ENCODE data around the gene XPO1.
"Not testable (repeated sequence)": the region's sequence is repeated elsewhere in the genome, so short reads cannot be mapped to it uniquely, and the experiment has no call there.

The XPO1 gene, protein sequence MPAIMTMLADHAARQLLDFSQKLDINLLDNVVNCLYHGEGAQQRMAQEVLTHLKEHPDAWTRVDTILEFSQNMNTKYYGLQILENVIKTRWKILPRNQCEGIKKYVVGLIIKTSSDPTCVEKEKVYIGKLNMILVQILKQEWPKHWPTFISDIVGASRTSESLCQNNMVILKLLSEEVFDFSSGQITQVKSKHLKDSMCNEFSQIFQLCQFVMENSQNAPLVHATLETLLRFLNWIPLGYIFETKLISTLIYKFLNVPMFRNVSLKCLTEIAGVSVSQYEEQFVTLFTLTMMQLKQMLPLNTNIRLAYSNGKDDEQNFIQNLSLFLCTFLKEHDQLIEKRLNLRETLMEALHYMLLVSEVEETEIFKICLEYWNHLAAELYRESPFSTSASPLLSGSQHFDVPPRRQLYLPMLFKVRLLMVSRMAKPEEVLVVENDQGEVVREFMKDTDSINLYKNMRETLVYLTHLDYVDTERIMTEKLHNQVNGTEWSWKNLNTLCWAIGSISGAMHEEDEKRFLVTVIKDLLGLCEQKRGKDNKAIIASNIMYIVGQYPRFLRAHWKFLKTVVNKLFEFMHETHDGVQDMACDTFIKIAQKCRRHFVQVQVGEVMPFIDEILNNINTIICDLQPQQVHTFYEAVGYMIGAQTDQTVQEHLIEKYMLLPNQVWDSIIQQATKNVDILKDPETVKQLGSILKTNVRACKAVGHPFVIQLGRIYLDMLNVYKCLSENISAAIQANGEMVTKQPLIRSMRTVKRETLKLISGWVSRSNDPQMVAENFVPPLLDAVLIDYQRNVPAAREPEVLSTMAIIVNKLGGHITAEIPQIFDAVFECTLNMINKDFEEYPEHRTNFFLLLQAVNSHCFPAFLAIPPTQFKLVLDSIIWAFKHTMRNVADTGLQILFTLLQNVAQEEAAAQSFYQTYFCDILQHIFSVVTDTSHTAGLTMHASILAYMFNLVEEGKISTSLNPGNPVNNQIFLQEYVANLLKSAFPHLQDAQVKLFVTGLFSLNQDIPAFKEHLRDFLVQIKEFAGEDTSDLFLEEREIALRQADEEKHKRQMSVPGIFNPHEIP (N-terminal part only)

DNA sequence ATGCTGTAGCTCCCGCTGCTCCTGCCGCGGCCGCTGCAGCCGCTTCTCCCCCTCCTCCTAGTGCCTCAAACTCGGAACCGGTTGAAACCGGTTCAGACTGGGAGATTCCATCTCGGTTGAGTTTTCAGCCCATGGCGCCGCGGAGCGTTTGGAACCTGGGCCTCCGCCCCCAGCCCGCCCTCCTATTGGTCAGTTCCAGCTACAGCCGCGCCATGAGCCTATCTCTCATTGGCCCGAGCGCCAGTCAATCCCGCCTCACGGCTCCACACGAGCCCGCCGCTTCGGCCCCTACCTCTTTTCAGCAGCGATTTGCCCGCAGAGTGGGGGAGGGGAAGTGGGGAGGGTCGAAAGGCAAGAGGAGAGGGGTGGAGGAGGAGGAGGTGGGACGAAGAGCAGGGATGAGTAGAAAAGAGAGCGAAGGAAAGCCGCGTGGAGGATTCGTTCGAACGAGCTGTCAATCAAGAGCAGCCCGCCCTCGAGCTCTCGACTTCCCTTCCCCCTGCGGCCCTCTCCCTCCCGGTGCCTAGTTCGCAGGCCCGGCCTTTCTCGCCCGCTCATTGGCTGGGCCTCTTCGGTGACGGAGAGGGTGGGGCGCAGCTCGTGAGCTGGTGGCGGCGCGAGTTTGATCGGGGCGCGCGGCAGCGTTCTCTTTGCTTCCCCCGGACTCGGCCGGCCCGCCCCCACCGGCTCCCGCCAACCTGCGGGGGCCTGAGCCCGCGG, at the start of gene XPO1:
Gene XPO1 (minus strand): TSS at position 157 of the 720 bp plus-strand sequence. CDS start 4,459 bp downstream, outside the sequence.
- peak; percentile 98 for DNase-seq (ENCODE audit: low read depth)
- H3K4me3 ChIP-seq (ENCODE audit: low read depth, low read length): peak within 1 kb of the TSS; percentile 91

DNA sequence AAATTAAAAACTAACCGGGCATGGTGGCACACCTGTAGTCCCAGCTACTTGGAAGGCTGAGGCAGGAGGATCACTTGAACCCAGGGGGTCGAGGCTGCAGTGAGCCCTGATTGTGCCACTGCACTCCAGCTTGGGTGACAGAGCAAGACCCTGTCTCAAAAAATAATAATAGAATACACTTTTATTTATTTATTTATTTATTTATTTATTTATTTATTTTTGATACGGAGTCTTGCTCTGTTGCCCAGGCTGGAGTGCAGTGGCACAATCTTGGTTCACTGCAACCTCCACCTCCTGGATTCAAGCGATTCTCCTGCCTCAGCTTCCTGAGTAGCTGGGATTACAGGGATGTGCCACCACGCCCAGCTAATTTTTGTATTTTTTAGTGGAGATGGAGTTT, 48.8 kb upstream of the XPO1 start:
- not testable (repeated sequence) for DNase-seq (ENCODE audit: low read depth); H3K4me3 ChIP-seq (ENCODE audit: low read depth, low read length)

DNA sequence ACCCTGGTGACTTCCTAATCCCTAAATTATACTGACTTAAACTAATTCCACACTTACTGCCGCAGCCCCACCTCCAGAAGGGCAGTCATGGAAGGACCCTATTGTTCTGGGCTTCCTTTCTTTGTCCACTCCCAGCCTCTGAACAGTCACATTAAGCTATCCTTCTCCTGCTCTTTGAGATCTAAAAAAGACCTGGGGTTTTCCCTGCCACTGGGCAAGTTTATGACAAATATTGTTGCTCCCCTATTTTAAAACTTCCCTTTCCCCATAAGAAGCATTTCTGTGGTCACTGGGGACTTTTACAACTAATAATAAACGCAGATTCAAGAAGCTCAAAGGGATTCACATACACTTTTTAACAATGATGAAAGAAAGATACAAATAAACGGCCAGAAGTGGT, 47.2 kb upstream of the XPO1 start:
- H3K4me3 ChIP-seq (ENCODE audit: low read depth, low read length): no peak overlapping the region
- no peak for DNase-seq (ENCODE audit: low read depth)

DNA sequence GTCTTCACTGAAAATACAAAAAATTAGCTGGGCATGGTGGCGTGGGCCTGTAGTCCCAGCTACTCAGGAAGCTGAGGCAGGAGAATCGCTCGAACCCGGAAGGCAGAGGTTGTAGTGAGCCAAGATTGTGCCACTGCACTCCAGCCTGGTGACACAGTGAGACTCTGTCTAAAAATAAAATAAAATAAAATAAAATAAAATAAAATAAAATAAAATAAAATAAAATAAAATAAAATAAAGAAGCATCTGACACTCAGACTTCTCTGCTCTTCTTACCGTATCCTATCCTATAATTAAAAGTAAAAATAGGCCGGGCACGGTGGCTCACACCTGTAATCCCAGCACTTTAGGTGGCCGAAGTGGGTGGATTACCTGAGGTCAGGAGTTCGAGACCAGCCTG, 46.2 kb upstream of the XPO1 start:
- not testable (repeated sequence) for H3K4me3 ChIP-seq (ENCODE audit: low read depth, low read length); DNase-seq (ENCODE audit: low read depth)

DNA sequence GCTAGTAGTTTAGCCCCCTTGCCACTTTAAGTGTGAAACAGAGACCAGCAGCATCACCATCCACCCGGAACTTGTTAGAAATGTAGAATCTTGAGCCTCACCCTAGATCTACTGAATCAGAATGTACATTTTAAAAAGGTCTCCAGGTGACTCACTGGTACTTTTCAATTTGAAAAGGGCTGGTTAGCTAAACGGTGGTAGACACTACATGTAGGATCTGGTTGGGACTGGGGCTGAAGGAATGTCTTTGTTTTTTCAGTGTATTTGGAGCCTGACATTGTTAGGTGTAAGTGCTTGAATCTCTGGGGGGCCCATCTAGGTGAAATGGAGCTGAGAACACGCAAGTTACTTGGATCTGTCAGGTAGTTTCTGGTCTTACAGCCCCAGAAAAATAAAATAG, 44.0 kb upstream of the XPO1 start:
- no peak for DNase-seq (ENCODE audit: low read depth)
- H3K4me3 ChIP-seq (ENCODE audit: low read depth, low read length): no peak overlapping the region

DNA sequence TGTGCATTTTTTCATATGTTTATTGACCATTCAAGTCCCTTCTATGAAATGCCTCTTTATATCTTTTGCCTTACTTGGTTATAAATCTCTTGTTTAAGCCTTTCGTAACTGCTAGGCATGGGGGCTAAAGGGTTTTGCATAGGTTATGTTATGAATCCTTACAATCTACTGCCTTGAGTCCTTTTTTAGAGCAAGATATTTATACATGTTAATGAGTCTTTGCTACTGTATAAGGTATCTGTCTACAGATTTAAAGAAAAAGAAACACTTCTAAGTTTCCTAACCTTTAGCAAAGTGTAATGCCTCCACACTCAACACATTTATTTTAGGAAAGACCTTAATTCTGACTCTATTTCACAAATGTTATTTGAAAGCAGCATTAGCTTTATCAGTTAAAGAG, 43.6 kb upstream of the XPO1 start:
- no peak for DNase-seq (ENCODE audit: low read depth)
- no peak overlapping the region for H3K4me3 ChIP-seq (ENCODE audit: low read depth, low read length)

DNA sequence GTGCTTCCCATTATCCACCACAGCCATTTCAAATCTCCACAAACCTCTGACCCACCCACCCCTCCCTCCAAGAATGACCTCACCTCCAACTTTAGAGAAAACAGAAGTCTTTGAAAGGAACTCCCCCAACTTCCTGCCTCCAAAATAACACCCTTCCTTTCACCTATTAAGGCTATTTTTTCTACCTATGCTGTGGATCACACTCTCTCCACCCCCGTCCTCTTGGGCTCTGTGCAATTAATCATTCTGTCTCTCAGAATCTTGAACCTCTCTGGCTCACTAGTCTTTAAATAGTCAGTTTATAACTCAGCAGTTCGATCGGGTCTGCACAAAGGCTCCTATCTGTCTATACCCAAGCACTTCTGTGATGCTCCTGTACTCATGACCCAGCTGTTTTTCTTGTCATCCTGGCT, 37.3 kb upstream of the XPO1 start:
- H3K4me3 ChIP-seq (ENCODE audit: low read depth, low read length): no peak overlapping the region
- no peak for DNase-seq (ENCODE audit: low read depth)

DNA sequence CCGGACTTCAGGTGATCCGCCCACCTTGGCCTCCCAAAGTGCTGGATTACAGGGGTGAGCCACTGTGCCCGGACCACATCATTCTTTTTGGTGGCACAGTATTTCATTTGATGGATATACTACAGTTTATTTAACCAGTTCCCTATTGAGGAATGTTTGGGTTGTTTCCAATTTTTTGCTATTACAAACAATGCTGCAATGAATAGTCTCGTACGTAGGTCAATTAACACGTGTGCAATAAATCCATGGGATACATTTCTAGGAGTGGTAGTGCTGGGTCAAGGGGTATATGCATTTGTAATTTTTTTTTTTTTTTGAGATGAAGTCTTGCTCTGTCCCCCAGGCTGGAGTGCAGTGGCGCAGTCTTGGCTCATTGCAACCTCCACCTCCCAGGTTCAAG, 28.4 kb upstream of the XPO1 start:
- H3K4me3 ChIP-seq (ENCODE audit: low read depth, low read length): no peak overlapping the region

DNA sequence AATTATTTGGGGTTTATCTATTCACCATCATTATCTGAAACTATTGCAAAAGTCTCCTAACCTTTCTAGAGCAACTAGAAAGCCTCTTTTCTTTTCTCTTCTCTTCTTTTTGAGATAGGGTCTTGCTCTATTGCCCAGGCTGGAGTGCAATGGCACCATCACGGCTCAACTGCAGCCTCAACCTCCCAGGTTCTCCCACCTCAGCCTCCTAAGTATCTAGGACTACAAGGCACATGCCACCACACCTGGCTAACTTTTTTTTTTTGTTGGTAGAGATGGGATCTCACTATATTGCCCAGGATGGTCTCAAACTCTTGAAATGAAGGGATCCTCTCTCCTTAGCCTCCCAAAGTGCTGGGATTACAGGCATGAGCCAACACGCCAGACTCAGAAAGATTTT, 24.5 kb upstream of the XPO1 start:
- no peak overlapping the region for H3K4me3 ChIP-seq (ENCODE audit: low read depth, low read length)
- no peak for DNase-seq (ENCODE audit: low read depth)

More for the DNA sequence above, 28.4 kb upstream of the XPO1 start:
- DNase-seq (ENCODE audit: low read depth): no peak

DNA sequence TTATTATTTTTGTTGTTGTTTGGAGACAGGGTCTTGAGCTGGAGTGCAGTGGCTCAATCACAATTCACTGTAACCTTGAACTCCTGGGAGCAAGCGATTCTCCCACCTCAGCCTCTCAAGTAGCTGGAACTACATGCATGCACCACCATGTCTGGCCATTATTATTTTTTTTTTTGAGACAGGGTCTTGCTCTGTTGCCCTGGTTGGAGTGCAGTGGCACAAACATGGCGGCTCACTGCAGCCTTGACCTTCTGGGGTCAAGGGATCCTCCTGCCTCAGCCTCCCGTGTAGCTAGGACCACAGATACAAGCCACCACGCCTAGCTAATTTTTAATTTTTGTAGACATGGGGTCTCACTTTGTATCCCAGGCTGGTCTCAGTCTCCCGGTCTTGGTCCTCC, 20.0 kb upstream of the XPO1 start:
- no peak for DNase-seq (ENCODE audit: low read depth)
- no peak overlapping the region for H3K4me3 ChIP-seq (ENCODE audit: low read depth, low read length)

DNA sequence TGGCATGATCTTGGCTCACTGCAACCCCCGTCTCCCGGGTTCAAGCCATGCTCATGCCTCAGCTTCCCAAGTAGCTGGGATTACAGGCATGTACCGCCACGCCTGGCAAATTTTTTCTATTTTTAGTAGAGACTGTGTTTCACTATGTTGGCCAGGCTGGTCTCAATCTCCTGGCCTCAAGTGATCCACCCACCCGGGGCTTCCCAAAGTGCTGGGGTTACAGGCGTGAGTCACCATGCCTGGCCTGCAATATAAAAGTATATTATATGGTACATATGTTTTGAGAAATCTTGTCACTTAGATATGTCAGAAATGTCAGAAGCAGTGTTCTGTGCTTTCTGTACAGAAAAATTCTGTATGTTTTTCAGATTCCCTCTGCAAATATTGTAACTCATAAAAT, 19.2 kb upstream of the XPO1 start:
- no peak overlapping the region for H3K4me3 ChIP-seq (ENCODE audit: low read depth, low read length)
- DNase-seq (ENCODE audit: low read depth): no peak

DNA sequence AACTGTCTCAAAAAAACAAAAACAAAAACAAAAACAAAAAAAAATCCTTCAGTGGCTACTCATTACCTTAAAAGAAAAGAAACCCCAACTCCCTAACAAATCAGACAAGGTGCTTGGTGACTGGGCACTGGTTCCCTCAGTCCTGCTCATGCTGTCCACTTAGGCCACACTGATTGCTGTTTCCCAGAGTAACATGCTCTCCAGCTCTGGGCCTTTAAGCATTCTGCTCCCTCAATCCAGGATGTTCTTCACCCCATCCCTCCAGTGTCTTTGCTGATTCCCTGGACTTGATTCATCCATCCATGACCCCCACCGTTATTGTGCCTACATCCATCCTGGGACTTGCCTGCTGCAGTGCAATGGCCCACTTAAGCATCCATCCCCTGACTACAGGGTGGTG, 16.4 kb upstream of the XPO1 start:
- no peak overlapping the region for H3K4me3 ChIP-seq (ENCODE audit: low read depth, low read length)
- DNase-seq (ENCODE audit: low read depth): no peak

DNA sequence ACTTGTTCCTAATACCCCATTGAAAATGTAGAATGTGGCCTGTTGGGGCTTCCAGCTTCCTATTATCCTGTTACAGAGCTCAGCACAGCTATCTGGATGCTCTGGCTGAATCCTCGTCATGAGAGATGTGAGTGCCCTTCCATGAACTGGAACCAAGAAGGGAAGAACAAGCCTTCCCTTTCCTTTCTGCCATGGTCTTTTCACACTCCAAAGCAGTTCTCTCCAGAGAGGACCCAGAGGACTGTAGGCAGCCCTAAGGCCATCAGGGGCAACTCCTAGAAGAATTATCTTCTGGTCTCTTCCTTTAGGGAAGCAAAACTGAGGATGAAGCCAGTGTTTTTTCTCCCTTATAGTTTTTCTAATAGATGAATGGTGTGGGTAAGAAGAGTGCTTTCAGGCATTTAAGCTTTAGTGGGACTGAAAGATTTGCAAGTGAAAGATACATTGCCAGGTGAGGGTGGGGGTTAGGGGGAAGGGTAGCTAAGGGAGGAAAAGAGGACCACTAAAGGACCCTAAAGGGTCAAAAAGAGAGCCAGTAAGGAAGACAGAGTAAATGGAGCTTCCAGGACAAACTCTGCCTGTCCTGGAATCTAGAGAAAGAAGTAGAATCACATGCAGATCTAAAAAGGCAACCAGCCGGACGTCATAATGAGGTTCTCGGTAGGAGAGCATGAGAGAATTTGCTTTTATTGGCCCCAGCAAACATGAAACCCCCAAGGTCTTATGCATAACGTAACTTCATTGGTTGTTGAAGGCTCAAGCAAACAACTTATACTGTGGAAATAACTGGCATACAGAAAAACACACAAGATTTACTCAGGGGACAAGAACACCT, 12.4 kb upstream of the XPO1 start:
- H3K4me3 ChIP-seq (ENCODE audit: low read depth, low read length): no peak overlapping the region
- DNase-seq (ENCODE audit: low read depth): no peak

DNA sequence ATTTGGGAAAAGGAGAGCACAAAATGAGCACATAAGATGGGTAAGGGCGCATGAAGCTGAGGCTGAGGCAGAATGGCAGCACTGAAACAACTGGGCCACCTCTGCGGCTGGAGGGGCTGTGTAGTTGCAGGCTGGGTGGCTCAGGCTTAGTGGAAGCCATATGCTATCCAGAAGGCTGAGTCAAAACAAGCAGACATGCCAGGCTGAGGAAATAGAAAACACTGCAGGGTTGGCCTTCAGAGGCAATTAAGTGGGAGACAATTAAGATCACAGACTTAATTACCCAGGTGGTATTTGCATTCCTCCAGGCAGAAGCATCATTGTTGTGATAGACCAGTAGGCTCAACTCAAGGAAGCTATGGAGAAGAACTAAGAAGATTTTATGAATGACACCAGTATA, 11.4 kb upstream of the XPO1 start:
- no peak overlapping the region for H3K4me3 ChIP-seq (ENCODE audit: low read depth, low read length)
- DNase-seq (ENCODE audit: low read depth): no peak

DNA sequence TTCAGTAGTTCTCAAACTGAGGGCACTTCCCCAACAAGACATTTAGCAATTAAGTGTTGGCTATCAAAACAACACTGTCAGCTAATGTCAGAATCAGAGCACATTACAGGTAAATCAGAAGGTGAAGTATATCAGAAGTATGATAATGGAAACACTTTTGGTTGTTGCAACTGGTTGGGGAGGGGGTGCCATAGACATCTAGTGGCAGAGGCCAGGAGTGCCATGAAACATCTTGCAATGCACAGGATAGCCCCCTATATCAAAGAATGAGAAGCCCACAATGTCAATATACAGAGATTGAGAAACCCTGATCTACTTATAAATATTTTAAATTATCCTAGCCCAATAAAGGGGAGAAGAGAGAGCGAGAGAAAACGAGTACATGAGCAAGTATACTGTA, 4.9 kb upstream of the XPO1 start:
- DNase-seq (ENCODE audit: low read depth): no peak

DNA sequence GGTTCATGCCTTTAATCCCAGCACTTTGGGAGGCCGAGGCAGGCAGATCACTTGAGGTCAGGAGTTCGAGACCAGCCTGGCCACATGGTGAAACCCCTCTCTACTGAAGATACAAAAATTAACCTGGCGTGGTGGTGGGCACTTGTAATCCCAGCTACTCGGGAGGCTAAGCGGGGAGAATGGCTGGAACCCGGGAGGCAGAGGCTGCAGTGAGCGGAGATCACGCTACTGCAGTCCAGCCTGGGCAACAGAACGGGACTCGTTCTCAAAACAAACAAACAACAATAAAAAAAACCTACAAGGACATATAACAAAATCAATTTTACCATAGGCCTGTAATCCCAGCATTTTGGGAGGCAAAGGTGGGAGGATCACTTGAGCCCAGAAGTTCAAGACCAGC, 2.0 kb upstream of the XPO1 start:
- not testable (repeated sequence) for DNase-seq (ENCODE audit: low read depth); H3K4me3 ChIP-seq (ENCODE audit: low read depth, low read length)

More for the DNA sequence above, 4.9 kb upstream of the XPO1 start:
- no peak overlapping the region for H3K4me3 ChIP-seq (ENCODE audit: low read depth, low read length)

DNA sequence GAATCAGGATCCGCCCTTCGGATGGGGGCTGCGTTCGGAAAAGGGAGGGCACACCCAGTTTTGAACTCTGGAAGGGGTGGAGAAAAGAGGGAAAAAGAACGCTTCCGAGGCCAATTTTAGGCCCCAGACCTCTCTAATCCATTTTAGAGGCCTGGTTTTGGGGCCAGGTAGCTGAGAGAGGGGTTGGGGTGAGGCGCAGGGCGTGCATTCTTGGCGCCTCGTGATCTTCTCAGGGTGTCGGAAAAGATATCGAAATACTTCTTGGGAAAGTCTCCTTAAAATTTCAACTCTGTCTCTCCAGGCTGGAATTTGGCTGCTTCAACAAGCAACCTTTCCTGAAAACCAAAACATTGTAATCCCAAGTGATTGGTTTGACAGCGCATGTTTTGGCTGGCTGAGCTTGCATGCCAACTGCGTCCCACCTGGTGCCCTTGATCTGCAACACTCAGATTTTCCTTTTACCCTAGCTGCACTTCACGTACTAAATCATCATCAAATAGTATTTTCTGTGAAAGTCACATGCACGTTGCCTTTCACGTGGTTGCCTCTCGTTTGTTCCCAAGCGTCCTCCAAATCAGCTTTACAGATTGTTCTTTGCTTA, 864 bp upstream of the XPO1 start:
- DNase-seq (ENCODE audit: low read depth): no peak

DNA sequence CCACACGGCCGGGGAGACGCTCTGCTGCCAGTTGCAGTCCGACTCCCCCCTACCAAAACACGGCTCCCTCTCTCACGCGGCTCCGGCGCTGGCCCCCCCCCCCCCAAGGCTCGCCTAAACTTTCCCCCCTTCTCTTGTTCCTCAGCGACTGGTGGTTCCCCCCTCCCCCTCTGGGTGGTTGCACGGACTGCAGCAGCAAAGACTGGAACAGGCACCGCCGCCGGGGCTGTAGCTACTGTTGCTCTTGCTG, 281 bp downstream of the XPO1 start:
- peak overlapping the region; percentile 91 for H3K4me3 ChIP-seq (ENCODE audit: low read depth, low read length)
- DNase-seq (ENCODE audit: low read depth): no peak

More for the DNA sequence above, 864 bp upstream of the XPO1 start:
- H3K4me3 ChIP-seq (ENCODE audit: low read depth, low read length): peak overlapping the region; percentile 91

All from skeletal muscle cell (primary cell).